Uterine smooth muscle cell (primary cell): ENCODE measurements around the gene SWAP70. TPM values are rescaled to one million over a fixed set of nuclear protein-coding genes. Genes with fewer than 3 reads are reported as not detected.

ENCODE experiments used
- total RNA-seq: library from RNA; depleted of rRNA; stranded (reverse); fragments of >200 nt; gene quantifications from 2 replicates; pipeline ENCODE4 v1.2.3, GENCODE V29; 2014

Gene SWAP70
- 38.9 and 44.2 TPM in 2 replicates for total RNA-seq

DNA sequence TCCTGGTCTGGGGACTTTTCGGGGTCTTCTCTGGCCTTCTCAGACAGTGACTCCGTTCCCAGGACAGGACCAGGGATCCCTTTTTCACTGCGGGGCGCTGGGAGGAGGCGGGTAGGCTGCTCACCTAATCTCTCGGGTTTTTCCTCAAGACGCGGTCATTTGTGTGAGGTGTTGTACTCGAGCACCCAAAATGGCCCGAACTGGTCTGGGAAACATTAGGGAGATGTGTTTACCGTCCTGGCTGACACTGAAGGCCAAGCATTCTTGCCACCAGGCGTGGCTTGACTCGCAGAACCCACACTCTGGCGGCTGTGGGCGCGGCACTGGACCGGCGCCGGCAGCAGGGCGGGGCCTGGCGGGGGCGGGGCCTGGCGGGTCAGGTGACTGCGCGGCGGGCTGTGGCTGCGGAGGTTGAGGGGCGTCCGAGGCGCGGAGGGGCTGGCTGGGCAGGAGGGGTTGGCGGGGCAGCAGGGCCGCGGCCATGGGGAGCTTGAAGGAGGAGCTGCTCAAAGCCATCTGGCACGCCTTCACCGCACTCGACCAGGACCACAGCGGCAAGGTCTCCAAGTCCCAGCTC is at the start of gene SWAP70:
TSS of gene SWAP70 (plus strand) at position 379 of the 577 bp plus-strand sequence. CDS start at position 482, 103 bp downstream.

Other genes starting within 250 kb of the SWAP70 start
- gene ZNF143, start 203.1 kb upstream of the SWAP70 start, total RNA-seq = 27.9 and 52.8 TPM in 2 replicates
- 39.2 and 63.9 TPM in 2 replicates for gene WEE1, start 90.4 kb upstream of the SWAP70 start, total RNA-seq